Natural killer cell (primary cell): ENCODE data around the gene HORMAD2. TPM values are rescaled to one million over a fixed set of nuclear protein-coding genes. Genes with fewer than 3 reads are reported as not detected.
A peak's percentile ranks its signal among the peaks of the same experiment; 100 is the strongest.

Source experiments
- ATAC-seq, 3 donors: fragments of 150-1000 bp in 2 of 3; fragments of 200-7000 bp in 1 of 3; cut with Tn5 transposase; 1 replicate in 1 of 3; 2 replicates in 2 of 3; pipeline ENCODE4 v1.10.0; 2021; ENCODE audit warnings: mild to moderate bottlenecking in 2 of 3, moderate library complexity in 2 of 3
- DNase-seq, 2 donors: peaks; one replicate each; pipeline versions ENCODE4 v3.0.0 to v3.0.0-alpha.2; 2013 to 2021; ENCODE audit warnings: mixed read lengths in 1 of 2
- H3K27ac ChIP-seq: one replicate; pipeline ENCODE4 v1.5.1; 2013; ENCODE audit warnings: mild to moderate bottlenecking, low read length
- H3K27me3 ChIP-seq: one replicate; pipeline ENCODE4 v1.6.1; 2013; ENCODE audit warnings: low read length; ENCODE audit not compliant: control insufficient read depth, insufficient read depth
- H3K36me3 ChIP-seq: one replicate; pipeline ENCODE4 v1.6.1; 2013; ENCODE audit warnings: low read length; ENCODE audit not compliant: control insufficient read depth, insufficient read depth
- H3K4me1 ChIP-seq: one replicate; pipeline ENCODE4 v1.6.1; 2013; ENCODE audit warnings: low read length; ENCODE audit not compliant: control insufficient read depth, insufficient read depth
- H3K4me3 ChIP-seq: one replicate; pipeline ENCODE4 v1.5.1; 2013; ENCODE audit warnings: low read length
- H3K9me3 ChIP-seq: one replicate; pipeline ENCODE4 v1.6.1; 2013; ENCODE audit warnings: low read length; ENCODE audit not compliant: control insufficient read depth, insufficient read depth
- H3K27ac Mint-ChIP-seq, 2 donors: one replicate each; pipeline ENCODE4 v1.8.0; 2022; ENCODE audit warnings: mild to moderate bottlenecking in 2 of 2, mixed read lengths in 2 of 2, moderate library complexity in 1 of 2
- H3K27me3 Mint-ChIP-seq, 2 donors: one replicate each; pipeline ENCODE4 v1.8.0; 2022; ENCODE audit warnings: low read depth in 2 of 2, mixed read lengths in 2 of 2
- H3K36me3 Mint-ChIP-seq: one replicate; pipeline ENCODE4 v1.8.0; 2022; ENCODE audit warnings: mixed read lengths
- H3K4me1 Mint-ChIP-seq, 2 donors: one replicate each; pipeline ENCODE4 v1.8.0; 2022; ENCODE audit warnings: mixed read lengths in 2 of 2
- H3K4me3 Mint-ChIP-seq: one replicate; pipeline ENCODE4 v1.8.0; 2022; ENCODE audit warnings: mild to moderate bottlenecking, moderate library complexity, mixed read lengths
- H3K9me3 Mint-ChIP-seq, 2 donors: one replicate each; pipeline ENCODE4 v1.8.0; 2022; ENCODE audit warnings: mixed read lengths in 2 of 2
- WGBS: methylation state at CpG from one replicate; pipeline ENCODE4 v1.1.7; 2013; ENCODE audit warnings: missing lambda C conversion rate; ENCODE audit not compliant: insufficient coverage; 5-methylcytosine and 5-hydroxymethylcytosine counted together
- intact Hi-C: fragments of 100-400 bp; cut with micrococcal nuclease; formaldehyde crosslinking; loops from one replicate; pipeline ENCODE4 v1.14.2; 2022
- total RNA-seq, 4 donors: library from RNA; stranded (reverse); fragments of 120-200 nt in 1 of 4; gene quantifications; one replicate each; pipeline versions ENCODE4 v1.2.3 to v1.2.4, GENCODE V29; 2013 to 2022
- TF ChIP-seq, protein P1 (sequence below): fragments of 200-600 bp; IDR thresholded peaks from one replicate; pipeline ENCODE4 v1.8.0; 2022; ENCODE audit warnings: antibody characterized with exemption

The HORMAD2 gene
- total RNA-seq, 3 donors from 2014 or later (not counting 1 experiment from before 2014, with no cell fraction given), result not detected

DNA sequence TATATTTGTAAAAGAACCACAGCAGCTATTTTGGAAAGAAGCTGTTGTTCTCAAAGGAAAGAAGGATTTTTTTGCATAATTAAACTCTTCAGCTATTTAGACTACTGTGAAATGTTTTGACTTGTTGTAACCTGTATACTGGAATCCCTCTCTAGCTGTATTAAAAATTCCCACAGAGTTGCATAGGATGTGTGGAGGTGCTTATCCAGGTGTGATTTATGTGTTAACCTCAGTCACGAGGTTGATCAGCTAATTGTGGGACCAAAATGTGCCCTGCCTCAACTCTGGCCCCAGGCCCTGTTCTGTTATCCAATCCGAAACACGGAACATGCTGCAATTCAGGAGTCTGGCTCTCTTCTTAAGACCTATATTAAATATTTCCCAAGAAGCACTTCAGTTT, 96.2 kb downstream of the HORMAD2 start:
- Mint-ChIP-seq H3K27ac (no peak overlapping the region), H3K9me3 (no peaks in the 10 kb centered on the region), H3K36me3 (no peaks in the 10 kb centered on the region), H3K4me1 (no peaks in the 10 kb centered on the region), H3K4me3 (no peak overlapping the region), H3K27me3 (no peaks in the 10 kb centered on the region)
- no peaks in the 10 kb centered on the region for H3K36me3 ChIP-seq
- no peak for ATAC-seq
- H3K9me3 ChIP-seq, result no peaks in the 10 kb centered on the region
- DNase-seq, result no peak
- intact Hi-C loops, result no loop called here
- no peaks in the 10 kb centered on the region for H3K27me3 ChIP-seq
- peaks cover 7% of the 10 kb centered on the region for H3K4me1 ChIP-seq
- WGBS, result 95% methylated on average over 3 of the region's 3 CpGs
- H3K4me3 ChIP-seq, result no peak overlapping the region
- TF ChIP-seq, protein P1, sequence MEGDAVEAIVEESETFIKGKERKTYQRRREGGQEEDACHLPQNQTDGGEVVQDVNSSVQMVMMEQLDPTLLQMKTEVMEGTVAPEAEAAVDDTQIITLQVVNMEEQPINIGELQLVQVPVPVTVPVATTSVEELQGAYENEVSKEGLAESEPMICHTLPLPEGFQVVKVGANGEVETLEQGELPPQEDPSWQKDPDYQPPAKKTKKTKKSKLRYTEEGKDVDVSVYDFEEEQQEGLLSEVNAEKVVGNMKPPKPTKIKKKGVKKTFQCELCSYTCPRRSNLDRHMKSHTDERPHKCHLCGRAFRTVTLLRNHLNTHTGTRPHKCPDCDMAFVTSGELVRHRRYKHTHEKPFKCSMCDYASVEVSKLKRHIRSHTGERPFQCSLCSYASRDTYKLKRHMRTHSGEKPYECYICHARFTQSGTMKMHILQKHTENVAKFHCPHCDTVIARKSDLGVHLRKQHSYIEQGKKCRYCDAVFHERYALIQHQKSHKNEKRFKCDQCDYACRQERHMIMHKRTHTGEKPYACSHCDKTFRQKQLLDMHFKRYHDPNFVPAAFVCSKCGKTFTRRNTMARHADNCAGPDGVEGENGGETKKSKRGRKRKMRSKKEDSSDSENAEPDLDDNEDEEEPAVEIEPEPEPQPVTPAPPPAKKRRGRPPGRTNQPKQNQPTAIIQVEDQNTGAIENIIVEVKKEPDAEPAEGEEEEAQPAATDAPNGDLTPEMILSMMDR, result no peak
- H3K27ac ChIP-seq, result no peak overlapping the region

DNA sequence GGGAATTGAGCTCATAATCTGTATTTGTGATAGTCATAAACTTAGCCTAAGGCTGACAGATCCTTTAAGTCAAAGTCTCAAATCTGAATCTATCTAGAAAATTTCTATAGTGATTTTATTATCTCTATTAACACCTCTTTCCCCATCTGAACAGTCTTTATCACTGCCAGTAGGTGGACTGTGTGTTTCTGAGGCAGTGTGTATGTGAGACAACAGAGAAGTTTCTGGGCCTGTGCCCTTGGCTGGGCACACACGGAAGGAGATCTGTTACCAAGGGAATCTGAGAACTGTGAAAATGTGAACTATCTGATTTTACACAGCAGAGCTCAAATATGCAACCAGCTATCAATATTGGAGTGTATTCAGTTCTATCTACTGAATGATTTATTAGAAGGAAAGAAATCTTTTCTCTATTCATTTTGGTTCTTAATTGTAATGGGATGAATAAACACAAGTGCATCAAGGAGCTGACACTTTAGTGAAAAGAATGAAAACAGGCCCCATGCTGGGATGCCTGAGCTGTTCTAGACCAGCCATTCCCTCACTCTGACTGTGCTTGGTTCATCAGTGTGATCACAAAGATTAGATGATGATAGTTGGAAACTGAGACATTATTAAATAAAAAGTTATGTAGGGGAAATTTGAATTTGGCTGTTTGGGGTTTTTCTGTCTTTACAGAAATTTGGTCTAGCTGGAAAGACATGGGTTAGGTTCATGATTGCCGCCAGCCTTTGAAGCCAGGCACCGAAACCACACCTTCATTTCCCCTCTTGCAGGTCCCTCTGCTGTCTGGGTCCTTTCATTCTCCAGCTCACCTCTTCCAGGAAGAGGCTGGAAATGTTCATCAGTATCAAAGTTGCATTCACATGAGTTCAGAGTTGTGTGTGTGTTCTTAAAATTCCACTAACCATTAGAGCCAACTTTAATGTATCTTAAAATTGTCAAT, 98.2 kb downstream of the HORMAD2 start:
- peaks cover 7% of the 10 kb centered on the region for H3K4me1 ChIP-seq
- intact Hi-C loops, result no loop called here
- H3K27me3 ChIP-seq, result no peaks in the 10 kb centered on the region
- no peak overlapping the region for H3K4me3 ChIP-seq
- TF ChIP-seq, protein P1, result no peak
- Mint-ChIP-seq H3K27me3 (no peaks in the 10 kb centered on the region), H3K9me3 (no peaks in the 10 kb centered on the region), H3K36me3 (no peaks in the 10 kb centered on the region), H3K27ac (no peak overlapping the region), H3K4me3 (no peak overlapping the region), H3K4me1 (no peaks in the 10 kb centered on the region)
- DNase-seq (peak in 1 of 2 donors; percentile 60), ATAC-seq (peak in 1 of 3 donors; percentile 42)
- WGBS, result 60% methylated on average over 3 of the region's 3 CpGs
- no peak overlapping the region for H3K27ac ChIP-seq
- no peaks in the 10 kb centered on the region for H3K9me3 ChIP-seq
- no peaks in the 10 kb centered on the region for H3K36me3 ChIP-seq

DNA sequence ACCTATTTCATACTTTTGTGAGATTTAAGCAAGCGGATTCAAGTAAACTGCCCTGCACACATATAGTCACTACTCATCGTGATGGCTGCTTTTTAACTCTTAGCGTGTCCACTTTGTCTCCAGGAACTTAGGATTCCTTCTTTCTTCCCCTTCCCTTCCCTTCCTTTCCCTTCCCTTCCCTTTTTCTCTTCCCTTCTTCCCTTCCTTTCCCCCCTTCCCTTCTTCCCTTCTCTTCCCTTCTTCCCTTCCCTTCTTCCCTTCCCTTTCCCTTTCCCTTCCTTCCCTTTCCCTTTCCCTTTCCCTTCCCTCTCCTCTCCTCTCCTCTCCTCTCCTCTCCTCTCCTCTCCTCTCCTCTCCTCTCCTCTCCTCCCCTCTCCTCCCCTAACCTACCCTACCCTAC, 100.4 kb downstream of the HORMAD2 start:
- Histone ChIP-seq H3K27ac (no peak overlapping the region), H3K27me3 (no peaks in the 10 kb centered on the region), H3K4me3 (no peak overlapping the region), H3K36me3 (no peaks in the 10 kb centered on the region), H3K4me1 (peaks cover 7% of the 10 kb centered on the region), H3K9me3 (no peaks in the 10 kb centered on the region)
- Mint-ChIP-seq H3K4me3 (no peak overlapping the region), H3K4me1 (no peaks in the 10 kb centered on the region), H3K27ac (no peak overlapping the region), H3K36me3 (no peaks in the 10 kb centered on the region), H3K27me3 (no peaks in the 10 kb centered on the region), H3K9me3 (no peaks in the 10 kb centered on the region)
- WGBS, result 97% methylated on average over 3 of the region's 3 CpGs
- ATAC-seq, result no peak
- intact Hi-C loops, result no loop called here
- TF ChIP-seq, protein P1, result no peak
- no peak for DNase-seq
